Endothelial cell of umbilical vein (primary cell): ENCODE data around the gene CD99L2. TPM values are rescaled to one million over a fixed set of nuclear protein-coding genes. Genes with fewer than 3 reads are reported as not detected.

Experiments used
- BruUV-seq: library from RNA; stranded (reverse); fragments of 400-500 nt; replicated peaks from 2 replicates; lab custom pipeline; 2021; lab: Mats Ljungman, UMichigan
- CTCF ChIA-PET: fragments of 300-600, 350-600 bp; sonication (Branson Sonifier 250); formaldehyde crosslinking; loops from one replicate; lab custom pipeline; 2021; ENCODE audit warnings: antibody characterized with exemption, inconsistent platforms; lab: Charles Lee
- POLR2A ChIA-PET: fragments of 300-600, 350-600 bp; sonication (Branson Sonifier 250); formaldehyde crosslinking; loops from one replicate; lab custom pipeline; 2021; ENCODE audit warnings: antibody characterized with exemption, inconsistent platforms; lab: Charles Lee
- DNase-seq: peaks from one replicate; pipeline ENCODE4 v3.0.0-alpha.2; 2011; ENCODE audit warnings: low read depth, low spot score
- FAIRE-seq: peaks from 2 replicates; lab custom pipeline; 2011; peaks lifted over from hg19 to GRCh38; lab: Jason Lieb, UNC
- H2AFZ ChIP-seq: 2 replicates; pipeline ENCODE4 v1.6.0; 2012; ENCODE audit warnings: low read depth, low read length, control low read depth, inconsistent platforms
- H3K27ac ChIP-seq: 2 replicates; pipeline ENCODE4 v1.5.1; 2011; ENCODE audit warnings: low read depth, mild to moderate bottlenecking, control low read depth, low read length, moderate library complexity; ENCODE audit not compliant: insufficient read depth
- H3K27me3 ChIP-seq, 2 experiments: 2 replicates each; pipeline versions ENCODE4 v1.6.0 to v1.6.1; 2011; ENCODE audit warnings: low read length in 2 of 2, mixed read lengths in 1 of 2; ENCODE audit not compliant: control insufficient read depth in 2 of 2, insufficient read depth in 2 of 2
- H3K36me3 ChIP-seq, 2 experiments: 2 replicates in 1 of 2; 3 replicates in 1 of 2; pipeline ENCODE4 v1.5.1; 2011; ENCODE audit warnings: low read length in 2 of 2, mild to moderate bottlenecking in 1 of 2, moderate library complexity in 1 of 2; ENCODE audit not compliant: control insufficient read depth in 2 of 2, insufficient read depth in 2 of 2; ENCODE audit errors: extremely low read depth in 1 of 2
- H3K4me1 ChIP-seq: 3 replicates; pipeline ENCODE4 v1.5.1; 2011; ENCODE audit warnings: mild to moderate bottlenecking, low read length; ENCODE audit not compliant: control insufficient read depth, insufficient read depth; ENCODE audit errors: extremely low read depth
- H3K4me2 ChIP-seq: 2 replicates; pipeline ENCODE4 v1.6.1; 2011; ENCODE audit warnings: low read length, control low read depth, mixed read lengths; ENCODE audit not compliant: insufficient read depth
- H3K4me3 ChIP-seq, 3 experiments: fragments of 200-600 bp in 1 of 3; sonication (generic), shearing (Covaris generic) in 1 of 3; replicated peaks in 1 of 3; 2 replicates each; pipeline ENCODE4 v1.5.1; 2011 to 2016; ENCODE audit warnings: control low read depth in 3 of 3, low read length in 3 of 3, mild to moderate bottlenecking in 2 of 3, inconsistent platforms in 1 of 3, low read depth in 1 of 3, moderate library complexity in 1 of 3; ENCODE audit not compliant: insufficient read depth in 1 of 3
- H3K79me2 ChIP-seq: 2 replicates; pipeline ENCODE4 v1.6.0; 2012; ENCODE audit warnings: low read length, inconsistent platforms; ENCODE audit not compliant: control insufficient read depth, insufficient read depth
- H3K9ac ChIP-seq: replicated peaks from 2 replicates; pipeline ENCODE3; 2011; ENCODE audit warnings: low read length, control low read depth; ENCODE audit not compliant: insufficient read depth; ENCODE audit errors: extremely low read depth
- H3K9me1 ChIP-seq: replicated peaks from 3 replicates; pipeline ENCODE4 v1.6.0; 2011; ENCODE audit warnings: mild to moderate bottlenecking, low read length; ENCODE audit not compliant: control insufficient read depth, insufficient read depth; ENCODE audit errors: extremely low read depth
- H3K9me3 ChIP-seq: replicated peaks from 2 replicates; pipeline ENCODE4 v1.5.1; 2012; ENCODE audit warnings: low read length, inconsistent platforms; ENCODE audit not compliant: control insufficient read depth, insufficient read depth
- H4K20me1 ChIP-seq: replicated peaks from 2 replicates; pipeline ENCODE3; 2011; ENCODE audit warnings: mild to moderate bottlenecking, low read length; ENCODE audit not compliant: control insufficient read depth, insufficient read depth; ENCODE audit errors: extremely low read depth
- MYC ChIP-seq: IDR thresholded peaks from one replicate; pipeline ENCODE4 v1.6.1; 2011; ENCODE audit warnings: mild to moderate bottlenecking, low read depth, low read length
- POLR2A ChIP-seq: IDR thresholded peaks from 2 replicates; pipeline ENCODE4 v1.6.1; 2012; ENCODE audit warnings: low read depth, mild to moderate bottlenecking, control low read depth, low read length
- dilution Hi-C: fragments of 300-500 bp; cut with MboI; formaldehyde crosslinking; loops from one replicate; pipeline ENCODE4 v1.15.0; 2019; ENCODE audit warnings: low sequenced_read_pairs; ENCODE audit not compliant: extremely low pct_ligation_motif_present
- intact Hi-C: fragments of 100-400 bp; cut with micrococcal nuclease; formaldehyde crosslinking; loops from one replicate; pipeline ENCODE4 v1.10.0; 2022
- polyA plus RNA-seq, 4 experiments: library from polyadenylated mRNA; depleted of rRNA in 3 of 4; stranded (reverse) in 3 of 4; unstranded in 1 of 4; fragments of >200 nt; gene quantifications; 2 replicates each; pipeline versions ENCODE4 v1.2.1 to v1.2.3, GENCODE V29; 2011 to 2012; ENCODE audit warnings: missing spikeins in 1 of 4
- total RNA-seq: library from RNA; stranded (reverse); gene quantifications from 2 replicates; pipeline ENCODE4 v1.2.3, GENCODE V29; 2021
- TF ChIP-seq, protein P1 (sequence below): IDR thresholded peaks from 2 replicates; pipeline ENCODE4 v1.6.1; 2011; ENCODE audit not compliant: insufficient read depth, insufficient read length

Gene CD99L2
- total and polyA plus RNA-seq, 2 donors (not counting 3 experiments of a cell fraction or from before 2014, with no cell fraction given), result 33.2 to 43.4 TPM

DNA sequence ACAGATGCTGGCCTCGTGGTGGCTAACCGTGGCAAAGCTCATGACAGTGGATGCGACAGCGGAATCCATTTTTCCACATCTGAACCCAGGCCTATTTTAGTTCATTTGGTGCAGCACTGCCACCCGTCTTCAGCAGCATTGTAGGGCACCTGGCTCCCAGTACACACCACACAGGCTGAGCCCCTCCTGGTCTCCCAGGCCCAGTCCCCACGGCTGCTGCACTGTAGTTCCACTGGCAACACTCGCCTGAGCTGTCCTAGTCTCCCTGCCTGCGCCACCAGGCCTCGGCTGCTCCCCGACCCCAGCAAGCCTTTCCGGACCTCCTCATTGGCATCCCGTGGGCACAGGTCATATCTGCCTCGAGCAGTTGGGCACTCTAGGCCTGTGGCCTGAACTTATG lies 129.1 kb downstream of the CD99L2 start:
- Histone ChIP-seq H3K4me3 (no peak overlapping the region), H3K4me1 (no peaks in the 10 kb centered on the region), H3K79me2 (no peaks in the 10 kb centered on the region), H2AFZ (no peak overlapping the region), H3K9ac (no peak overlapping the region), H3K36me3 (no peaks in the 10 kb centered on the region), H3K27ac (no peak overlapping the region), H3K4me2 (no peak overlapping the region), H3K9me1 (no peaks in the 10 kb centered on the region), H3K9me3 (no peaks in the 10 kb centered on the region), H3K27me3 (no peaks in the 10 kb centered on the region), H4K20me1 (no peaks in the 10 kb centered on the region)
- ChIA-PET POLR2A (no interaction called here), CTCF (interaction anchor here (5.6 kb wide), 1 partner anchor 313 kb away, joined by 315 read pairs; no protein-coding TSS in a partner anchor)
- no TSS peak for BruUV-seq
- intact Hi-C loops (no loop called here), dilution Hi-C loops (no loop called here)
- TF ChIP-seq MYC, result no peak
- DNase-seq (no peak), FAIRE-seq (no peak)

DNA sequence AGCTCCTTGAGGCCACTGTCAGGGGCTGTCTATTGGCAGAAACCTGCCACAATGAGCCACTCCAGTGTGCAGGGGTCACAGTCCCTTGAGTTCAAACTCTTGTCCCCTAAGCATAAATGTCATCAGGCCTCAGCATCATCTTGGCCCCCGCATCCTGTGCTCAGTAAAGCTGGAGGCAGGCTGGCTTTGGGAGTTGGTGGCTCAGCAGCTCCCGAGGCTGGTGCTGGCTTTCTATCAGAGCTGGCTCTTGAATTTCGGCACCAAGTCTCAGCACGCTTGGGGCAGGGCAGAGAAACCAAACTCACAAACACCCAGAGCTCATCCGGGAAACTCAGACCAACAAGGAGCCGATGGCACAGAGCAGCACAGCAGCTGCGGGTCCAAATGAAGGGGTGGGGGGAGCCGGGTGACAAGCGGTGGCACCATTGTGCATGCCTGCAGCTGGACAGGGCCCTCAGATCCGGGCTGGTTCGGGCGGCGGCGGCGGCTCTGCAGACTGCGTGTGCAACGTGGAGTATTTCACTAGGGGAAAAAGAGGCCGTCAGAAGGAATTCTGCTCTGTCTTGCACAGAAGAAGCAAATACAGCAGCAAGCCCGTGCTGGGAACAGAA lies 129.8 kb downstream of the CD99L2 start:
- TF ChIP-seq, protein P1, sequence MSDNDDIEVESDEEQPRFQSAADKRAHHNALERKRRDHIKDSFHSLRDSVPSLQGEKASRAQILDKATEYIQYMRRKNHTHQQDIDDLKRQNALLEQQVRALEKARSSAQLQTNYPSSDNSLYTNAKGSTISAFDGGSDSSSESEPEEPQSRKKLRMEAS, result no peak
- TF ChIP-seq POLR2A, result no peak
- Histone ChIP-seq H3K36me3 (no peaks in the 10 kb centered on the region), H3K27ac (no peak overlapping the region), H4K20me1 (no peaks in the 10 kb centered on the region), H3K4me3 (no peak overlapping the region), H3K79me2 (no peaks in the 10 kb centered on the region), H3K4me2 (no peak overlapping the region), H3K4me1 (no peaks in the 10 kb centered on the region), H3K27me3 (no peaks in the 10 kb centered on the region), H3K9me3 (no peaks in the 10 kb centered on the region), H3K9ac (no peak overlapping the region), H3K9me1 (no peaks in the 10 kb centered on the region), H2AFZ (no peak overlapping the region)
- no peak for DNase-seq
- BruUV-seq, result TSS peak; percentile 22
- dilution Hi-C loops, result no loop called here
- intact Hi-C loops, result no loop called here
- FAIRE-seq, result no peak
- ChIA-PET POLR2A (no interaction called here), CTCF (interaction anchor here (5.6 kb wide), 1 partner anchor 313 kb away, joined by 315 read pairs; no protein-coding TSS in a partner anchor)
